ENCODE results near the gene AP2M1. TPM values are rescaled to one million over a fixed set of nuclear protein-coding genes. Genes with fewer than 3 reads are reported as not detected.
"Not testable (repeated sequence)": the region's sequence is repeated elsewhere in the genome, so short reads cannot be mapped to it uniquely, and the experiment has no call there.

AP2M1 gene
- polyA plus RNA-seq, 12 donors: 170 to 233 (median 199) TPM; not detected in 1

GRCh38 chr3:184154885-184155643 lies 19.6 kb upstream of the AP2M1 start, which contains the start of gene DVL3:
Gene DVL3 (plus strand): TSS chr3:184155377. CDS start chr3:184155636, 259 bp downstream.
- peak; percentile 57 for DNase-seq

- peak; percentile 43 for DNase-seq
Observed at GRCh38 chr3:184155644-184156521, 18.8 kb upstream of the AP2M1 start.

GRCh38 chr3:184156522-184156955 lies 18.1 kb upstream of the AP2M1 start:
- DNase-seq: peak; percentile 83

GRCh38 chr3:184157206-184157605 lies 17.4 kb upstream of the AP2M1 start:
- DNase-seq: no peak

GRCh38 chr3:184158404-184158803 lies 16.3 kb upstream of the AP2M1 start:
- DNase-seq: no peak

- no peak for DNase-seq
Observed at GRCh38 chr3:184160456-184160855, 14.2 kb upstream of the AP2M1 start.

GRCh38 chr3:184162571-184163070 lies 12.0 kb upstream of the AP2M1 start:
- not testable (repeated sequence) for DNase-seq

- DNase-seq: no peak
Observed at GRCh38 chr3:184164648-184165330, 9.9 kb upstream of the AP2M1 start.

GRCh38 chr3:184165543-184165942 lies 9.1 kb upstream of the AP2M1 start:
- DNase-seq: no peak

- DNase-seq: no peak
Observed at GRCh38 chr3:184166671-184167070, 8.0 kb upstream of the AP2M1 start.

- DNase-seq: no peak
Observed at GRCh38 chr3:184167786-184168185, 6.9 kb upstream of the AP2M1 start.

GRCh38 chr3:184168363-184169120 lies 6.1 kb upstream of the AP2M1 start:
- no peak for DNase-seq

- no peak for DNase-seq
Observed at GRCh38 chr3:184169896-184170875, 4.5 kb upstream of the AP2M1 start.

GRCh38 chr3:184171562-184171961 lies 3.1 kb upstream of the AP2M1 start:
- DNase-seq: no peak

- DNase-seq: no peak
Observed at GRCh38 chr3:184172681-184173373, 1.8 kb upstream of the AP2M1 start.

GRCh38 chr3:184173374-184173722 lies 1.3 kb upstream of the AP2M1 start:
- DNase-seq: no peak

- no peak for DNase-seq
Observed at GRCh38 chr3:184174284-184174645, 390 bp upstream of the AP2M1 start.

GRCh38 chr3:184175506-184175905 lies 851 bp downstream of the AP2M1 start:
- no peak for DNase-seq

GRCh38 chr3:184175981-184176376 lies 1.3 kb downstream of the AP2M1 start:
- no peak for DNase-seq
